Measurements from ENCODE around the gene CIT.

Gene CIT

DNA sequence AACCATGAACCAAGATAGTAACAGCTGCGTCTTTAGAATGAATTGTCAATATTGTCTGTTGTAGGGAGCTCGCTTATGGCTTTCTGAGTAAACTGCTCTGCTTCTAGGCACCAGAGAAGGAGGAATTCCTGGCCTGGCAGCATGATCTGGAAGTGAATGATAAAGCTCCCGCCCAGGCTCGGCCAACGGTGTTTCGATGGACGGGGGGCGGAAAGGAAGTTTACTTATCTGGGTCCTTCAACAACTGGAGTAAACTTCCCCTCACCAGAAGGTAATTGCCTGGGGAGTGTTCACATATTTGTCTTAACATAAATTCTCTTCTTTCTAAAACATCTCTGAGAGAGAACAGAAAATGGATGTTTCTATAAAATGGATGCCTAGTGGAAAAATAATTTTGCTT lies 204.9 kb downstream of the CIT start:
- no peak for DNase-seq (ENCODE audit: low read depth)
- TF ChIP-seq, protein P1, sequence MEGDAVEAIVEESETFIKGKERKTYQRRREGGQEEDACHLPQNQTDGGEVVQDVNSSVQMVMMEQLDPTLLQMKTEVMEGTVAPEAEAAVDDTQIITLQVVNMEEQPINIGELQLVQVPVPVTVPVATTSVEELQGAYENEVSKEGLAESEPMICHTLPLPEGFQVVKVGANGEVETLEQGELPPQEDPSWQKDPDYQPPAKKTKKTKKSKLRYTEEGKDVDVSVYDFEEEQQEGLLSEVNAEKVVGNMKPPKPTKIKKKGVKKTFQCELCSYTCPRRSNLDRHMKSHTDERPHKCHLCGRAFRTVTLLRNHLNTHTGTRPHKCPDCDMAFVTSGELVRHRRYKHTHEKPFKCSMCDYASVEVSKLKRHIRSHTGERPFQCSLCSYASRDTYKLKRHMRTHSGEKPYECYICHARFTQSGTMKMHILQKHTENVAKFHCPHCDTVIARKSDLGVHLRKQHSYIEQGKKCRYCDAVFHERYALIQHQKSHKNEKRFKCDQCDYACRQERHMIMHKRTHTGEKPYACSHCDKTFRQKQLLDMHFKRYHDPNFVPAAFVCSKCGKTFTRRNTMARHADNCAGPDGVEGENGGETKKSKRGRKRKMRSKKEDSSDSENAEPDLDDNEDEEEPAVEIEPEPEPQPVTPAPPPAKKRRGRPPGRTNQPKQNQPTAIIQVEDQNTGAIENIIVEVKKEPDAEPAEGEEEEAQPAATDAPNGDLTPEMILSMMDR (IDR thresholded peaks at IDR 0.05; ENCODE audit: low read depth, low read length, missing control alignments): no peak
- no peak overlapping the region for H3K4me3 ChIP-seq (ENCODE audit: low read depth, low read length)

DNA sequence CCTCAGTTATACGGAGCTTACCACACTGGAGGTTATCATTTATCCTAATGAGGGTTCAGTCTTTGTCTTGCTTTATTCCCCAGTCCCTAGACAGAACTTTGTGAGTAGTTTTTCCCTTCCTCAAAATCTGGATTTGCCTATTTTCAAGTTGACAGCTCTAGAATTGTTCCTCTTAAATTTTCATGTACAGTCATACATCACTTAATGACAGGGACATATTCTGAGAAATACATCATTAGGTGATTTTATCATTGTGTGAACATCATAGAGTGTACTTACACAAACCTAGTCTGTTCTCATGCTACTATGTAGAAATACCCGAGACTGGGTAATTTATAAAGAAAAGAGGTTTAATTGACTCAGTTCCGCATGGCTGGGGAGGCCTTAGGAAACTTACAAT lies 206.1 kb downstream of the CIT start:
- H3K4me3 ChIP-seq (ENCODE audit: low read depth, low read length): no peak overlapping the region
- DNase-seq (ENCODE audit: low read depth): no peak
- TF ChIP-seq, protein P1 (IDR thresholded peaks at IDR 0.05; ENCODE audit: low read depth, low read length, missing control alignments): no peak

DNA sequence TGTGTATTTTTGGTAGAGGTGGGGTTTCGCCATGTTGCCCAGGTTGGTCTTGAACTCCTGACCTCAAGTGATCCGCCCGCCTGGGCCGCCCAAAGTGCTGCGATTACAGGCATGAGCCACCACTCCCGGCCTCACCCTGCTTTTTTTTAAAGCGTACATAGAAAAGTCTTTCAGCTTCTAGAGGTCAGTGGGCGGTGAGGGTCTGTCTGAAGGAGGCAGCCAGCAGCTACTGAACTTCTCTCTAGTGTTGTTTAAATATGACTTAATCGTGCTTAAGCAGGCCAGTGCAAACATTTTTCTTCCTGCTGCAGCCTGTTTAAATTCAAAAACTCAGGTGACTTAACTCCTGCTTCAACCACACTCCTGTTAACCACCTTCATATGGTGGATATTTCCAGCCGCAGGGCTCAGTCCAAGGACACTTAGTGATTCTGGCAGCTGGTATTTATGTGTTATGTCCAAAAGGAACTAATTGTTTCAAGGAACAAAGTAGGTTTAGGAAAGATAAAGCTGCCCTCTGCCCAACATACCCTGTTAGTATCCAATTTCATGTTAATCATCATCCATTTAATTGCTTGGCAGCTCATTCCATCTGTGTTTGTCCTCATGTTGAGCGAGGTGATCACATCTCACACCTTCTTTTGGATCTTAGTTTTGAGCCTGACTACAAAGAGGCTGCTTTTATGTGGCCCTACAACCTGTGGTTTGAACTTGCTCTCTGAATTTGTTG lies 207.2 kb downstream of the CIT start:
- TF ChIP-seq, protein P1 (IDR thresholded peaks at IDR 0.05; ENCODE audit: low read depth, low read length, missing control alignments): no peak
- peak overlapping the region; percentile 54 for H3K4me3 ChIP-seq (ENCODE audit: low read depth, low read length)
- no peak for DNase-seq (ENCODE audit: low read depth)

DNA sequence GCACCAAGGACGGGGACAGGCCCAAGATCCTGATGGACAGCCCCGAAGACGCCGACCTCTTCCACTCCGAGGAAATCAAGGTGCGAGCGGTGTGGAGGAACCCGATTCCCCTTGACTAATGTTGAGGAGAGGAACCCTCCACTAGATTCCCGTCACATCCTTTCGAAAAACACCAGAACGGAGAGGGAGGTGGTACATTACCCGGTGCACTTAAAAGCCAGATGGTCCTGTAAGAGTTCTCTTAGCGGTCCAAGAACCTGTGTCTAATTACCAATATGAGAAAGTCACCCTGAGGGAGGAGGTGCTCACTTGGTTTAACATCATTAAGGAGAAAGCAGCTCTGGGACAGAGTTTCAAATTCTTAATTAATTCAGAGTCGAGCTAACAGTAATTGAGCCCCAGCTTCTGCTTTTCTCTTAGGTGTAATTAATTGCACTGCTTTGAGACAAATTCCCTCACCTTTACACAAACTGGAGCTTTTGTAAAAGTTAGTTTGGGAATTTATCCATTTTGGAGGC lies 208.7 kb downstream of the CIT start:
- DNase-seq (ENCODE audit: low read depth): no peak
- TF ChIP-seq, protein P1 (IDR thresholded peaks at IDR 0.05; ENCODE audit: low read depth, low read length, missing control alignments): no peak
- H3K4me3 ChIP-seq (ENCODE audit: low read depth, low read length): peak overlapping the region; percentile 81

DNA sequence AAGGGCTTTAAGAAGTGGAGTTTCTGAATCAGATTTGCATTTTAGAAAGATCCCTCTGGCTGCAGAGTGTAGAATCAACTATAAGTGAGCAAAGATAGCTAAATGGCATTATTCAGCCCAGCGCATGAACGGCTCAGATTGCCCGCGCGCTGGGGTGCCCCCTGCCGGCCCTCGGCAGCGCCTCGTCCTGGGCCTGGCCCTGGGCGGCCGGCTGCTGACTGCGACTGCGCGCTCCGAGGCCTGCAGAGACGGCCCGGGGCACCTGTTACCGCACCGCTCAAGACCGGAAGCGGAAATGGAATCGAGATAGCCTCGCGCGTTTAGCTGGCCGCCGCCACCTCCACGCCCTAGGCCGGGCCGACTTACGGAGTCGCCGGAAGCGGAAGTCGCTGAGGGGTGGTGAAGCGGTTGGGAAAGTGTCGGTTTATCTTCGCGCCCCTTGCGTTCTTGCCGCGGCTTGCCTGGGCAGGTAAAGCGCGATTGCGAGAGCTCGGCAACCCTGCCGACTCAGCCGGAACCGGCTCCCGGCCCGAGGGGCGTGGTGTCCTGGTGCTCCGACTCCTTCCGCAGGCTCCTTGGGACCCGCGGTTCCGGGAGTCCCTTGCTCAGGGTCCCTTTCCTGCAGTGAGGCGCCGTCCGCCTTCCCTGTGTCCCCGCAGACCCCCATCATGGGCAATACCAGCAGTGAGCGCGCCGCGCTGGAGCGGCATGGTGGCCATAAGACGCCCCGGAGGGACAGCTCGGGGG lies 209.4 kb downstream of the CIT start, which contains the start of gene PRKAB1:
Gene PRKAB1, plus strand, starts transcription at position 557 of the 747 bp plus-strand sequence. Its CDS starts 112 bp downstream, at position 669.
- H3K4me3 ChIP-seq (ENCODE audit: low read depth, low read length): peak within 1 kb of the TSS; percentile 81
- TF ChIP-seq, protein P1 (IDR thresholded peaks at IDR 0.05; ENCODE audit: low read depth, low read length, missing control alignments): peak; percentile 78
- peak; percentile 97 for DNase-seq (ENCODE audit: low read depth)

DNA sequence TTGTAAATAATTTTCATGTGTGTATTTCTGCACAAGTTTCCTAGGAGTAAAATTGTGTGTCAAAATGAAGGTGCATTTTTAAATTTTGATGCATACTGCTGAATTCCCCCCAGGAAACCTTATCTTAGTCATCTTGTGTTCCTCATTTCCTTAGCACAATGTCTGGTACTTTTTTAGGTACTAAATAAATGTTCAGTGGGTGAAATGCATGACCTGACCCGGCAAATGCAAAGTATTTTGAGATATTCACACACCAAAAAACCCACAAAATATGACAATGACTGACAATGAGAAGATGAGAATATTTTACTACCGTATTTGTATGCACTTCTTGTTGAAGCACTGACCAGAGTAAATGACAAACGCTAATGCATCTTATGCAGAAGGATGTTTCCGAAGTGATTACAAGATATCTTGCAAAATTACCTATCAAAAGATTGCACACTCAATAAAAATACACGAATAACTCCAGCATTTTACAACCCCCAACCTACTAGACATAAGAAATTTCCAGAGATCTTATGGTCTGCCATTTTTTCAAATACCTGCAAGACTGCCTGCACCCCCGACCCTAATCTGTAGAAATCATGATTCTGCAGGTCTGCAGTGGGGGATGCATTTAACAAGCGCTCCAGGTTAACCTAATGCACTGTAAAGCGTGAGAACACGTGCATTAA lies 210.1 kb downstream of the CIT start:
- DNase-seq (ENCODE audit: low read depth): peak; percentile 43
- TF ChIP-seq, protein P1 (IDR thresholded peaks at IDR 0.05; ENCODE audit: low read depth, low read length, missing control alignments): no peak
- H3K4me3 ChIP-seq (ENCODE audit: low read depth, low read length): peak overlapping the region; percentile 48
